Measurements from ENCODE around the gene LTBP2. TPM values are rescaled to one million over a fixed set of nuclear protein-coding genes. Genes with fewer than 3 reads are reported as not detected.

LTBP2 gene
- total RNA-seq, 1 experiment from 2014 or later: 1.5 TPM

- Histone ChIP-seq H3K9me2 (ENCODE audit: insufficient read depth) (no peaks in the 10 kb centered on the region), H3K27me3 (ENCODE audit: insufficient read depth, low read length) (no peaks in the 10 kb centered on the region), H3K36me3 (ENCODE audit: control insufficient read depth in 1 of 2, insufficient read depth in 2 of 2, low read length in 2 of 2) (no peaks in the 10 kb centered on the region), H3K4me1 (ENCODE audit: control insufficient read depth in 1 of 2, insufficient read depth in 2 of 2, low read length in 2 of 2) (peaks cover 0 to 19% of the 10 kb centered on the region in 2 experiments; a peak in 2 of 4 replicates), H4K20me1 (ENCODE audit: insufficient read depth) (no peaks in the 10 kb centered on the region), H3K4me2 (ENCODE audit: low read length) (no peak overlapping the region), H2AFZ (ENCODE audit: low read depth, low read length, poor library complexity, severe bottlenecking) (no peak overlapping the region), H3K4me3 (replicated peaks in 1 of 2; ENCODE audit: low read depth in 1 of 2, low read length in 2 of 2) (no peak overlapping the region), H3K27ac (ENCODE audit: low read depth, low read length) (no peak overlapping the region), H3K9ac (ENCODE audit: low read length) (no peak overlapping the region), H3K9me3 (ENCODE audit: control insufficient read depth in 1 of 2, insufficient read depth in 1 of 2, low read depth in 1 of 2, low read length in 2 of 2) (no peaks in the 10 kb centered on the region), H3K79me2 (ENCODE audit: insufficient read depth, low read length) (no peaks in the 10 kb centered on the region)
- ChIA-PET RAD21 (ENCODE audit: low non-redundant PET in 1 of 2, low total read pairs in 2 of 2, uncharacterized antibody in 2 of 2, unreplicated experiment in 2 of 2) (no interaction called here), POLR2A (no interaction called here), CTCF (interaction anchor here (0.6 to 2.1 kb wide), 7 partner anchors 9 to 296 kb away, joined by 3 to 11 read pairs (median 3); partner anchors contain the start of genes ISCA2 and NPC2)
- BruUV-seq (replicated peaks): no TSS peak
- intact Hi-C loops (cut with micrococcal nuclease): no loop called here
- peak; percentile 76 to 96 (median 90) for TF ChIP-seq CTCF (IDR thresholded peaks at IDR 0.05 in 2 of 3, conservative IDR thresholded peaks at IDR 0.05 in 1 of 3; ENCODE audit: borderline replicate concordance in 1 of 3, insufficient read depth in 1 of 3, low read depth in 2 of 3, low read length in 2 of 3)
- TF ChIP-seq TCF7L2 (IDR thresholded peaks at IDR 0.05; ENCODE audit: borderline replicate concordance, extremely low read depth, insufficient read depth, insufficient read length): no peak
- no peak for TF ChIP-seq MAX (IDR thresholded peaks at IDR 0.05)
- ATAC-seq (peak; percentile 92), DNase-seq (ENCODE audit: low read depth, low spot score) (no peak)
Measured at GRCh38 chr14:74508292-74508731, 103.7 kb downstream of the LTBP2 start.

- Histone ChIP-seq H4K20me1 (ENCODE audit: insufficient read depth) (no peaks in the 10 kb centered on the region), H3K4me3 (replicated peaks in 1 of 2; ENCODE audit: low read depth in 1 of 2, low read length in 2 of 2) (no peak overlapping the region), H3K9ac (ENCODE audit: low read length) (no peak overlapping the region), H2AFZ (ENCODE audit: low read depth, low read length, poor library complexity, severe bottlenecking) (no peak overlapping the region), H3K27ac (ENCODE audit: low read depth, low read length) (no peak overlapping the region), H3K9me3 (ENCODE audit: control insufficient read depth in 1 of 2, insufficient read depth in 1 of 2, low read depth in 1 of 2, low read length in 2 of 2) (no peaks in the 10 kb centered on the region), H3K4me1 (ENCODE audit: control insufficient read depth in 1 of 2, insufficient read depth in 2 of 2, low read length in 2 of 2) (peaks cover 0 to 17% of the 10 kb centered on the region in 2 experiments; a peak in 2 of 4 replicates), H3K36me3 (ENCODE audit: control insufficient read depth in 1 of 2, insufficient read depth in 2 of 2, low read length in 2 of 2) (no peaks in the 10 kb centered on the region), H3K4me2 (ENCODE audit: low read length) (no peak overlapping the region), H3K27me3 (ENCODE audit: insufficient read depth, low read length) (no peaks in the 10 kb centered on the region), H3K79me2 (ENCODE audit: insufficient read depth, low read length) (no peaks in the 10 kb centered on the region), H3K9me2 (ENCODE audit: insufficient read depth) (no peaks in the 10 kb centered on the region)
- RAD21 ChIA-PET (ENCODE audit: low non-redundant PET in 1 of 2, low total read pairs in 2 of 2, uncharacterized antibody in 2 of 2, unreplicated experiment in 2 of 2): no interaction called here
- CTCF ChIA-PET: interaction anchor here (1.0 to 2.1 kb wide), 4 partner anchors 8 to 101 kb away, joined by 3 to 11 read pairs (median 6); partner anchors contain the start of genes ISCA2 and NPC2
- no TSS peak for BruUV-seq (replicated peaks)
- no peak for ATAC-seq
- POLR2A ChIA-PET: no interaction called here
- intact Hi-C loops (cut with micrococcal nuclease): no loop called here
- TF ChIP-seq FOSL1 (IDR thresholded peaks at IDR 0.05; ENCODE audit: low read depth) (no peak), MAX (IDR thresholded peaks at IDR 0.05) (no peak), SP1 (IDR thresholded peaks at IDR 0.05; ENCODE audit: low read depth) (no peak), ZBTB33 (IDR thresholded peaks at IDR 0.05; ENCODE audit: extremely low read depth, insufficient replicate concordance, low read length) (no peak), SIN3A (IDR thresholded peaks at IDR 0.05; ENCODE audit: low read depth) (no peak)
- no peak for DNase-seq (ENCODE audit: low read depth, low spot score)
Measured at GRCh38 chr14:74507840-74508239, 104.2 kb downstream of the LTBP2 start.
